ENCODE measurements around the gene TMEM198.

GRCh38 chr2:219499058-219499307 is 44.8 kb upstream of the TMEM198 start:
- no peak; the same call in 1 of the 2 replicates for TF ChIP-seq POLR2AphosphoS5 (IDR thresholded peaks at IDR 0.05; ENCODE audit: low read depth, low read length)
- 0 out of 2 replicates have a peak, but pooled peaks have one; percentile 5 for TF ChIP-seq POLR2A (IDR thresholded peaks at IDR 0.05; ENCODE audit: low read depth, low read length)
- no peak for TF ChIP-seq TAF1 (IDR thresholded peaks at IDR 0.05; ENCODE audit: low read depth, low read length)
- no peak for TF ChIP-seq PAX5 (IDR thresholded peaks at IDR 0.05; ENCODE audit: insufficient read depth, low read length, severe bottlenecking)
- no peak for TF ChIP-seq SPI1 (IDR thresholded peaks at IDR 0.05; ENCODE audit: low read depth, low read length)
- no peak for TF ChIP-seq POU2F2 (IDR thresholded peaks at IDR 0.05; ENCODE audit: low read depth, low read length)

Measured in GM12891 (cell line).